Fibroblast of gingiva (primary cell): ENCODE measurements around the gene GAMT.

ENCODE experiments used
- DNase-seq: peaks from one replicate; pipeline ENCODE4 v3.0.0-alpha.2; 2011; ENCODE audit warnings: low read depth

Gene GAMT

DNA sequence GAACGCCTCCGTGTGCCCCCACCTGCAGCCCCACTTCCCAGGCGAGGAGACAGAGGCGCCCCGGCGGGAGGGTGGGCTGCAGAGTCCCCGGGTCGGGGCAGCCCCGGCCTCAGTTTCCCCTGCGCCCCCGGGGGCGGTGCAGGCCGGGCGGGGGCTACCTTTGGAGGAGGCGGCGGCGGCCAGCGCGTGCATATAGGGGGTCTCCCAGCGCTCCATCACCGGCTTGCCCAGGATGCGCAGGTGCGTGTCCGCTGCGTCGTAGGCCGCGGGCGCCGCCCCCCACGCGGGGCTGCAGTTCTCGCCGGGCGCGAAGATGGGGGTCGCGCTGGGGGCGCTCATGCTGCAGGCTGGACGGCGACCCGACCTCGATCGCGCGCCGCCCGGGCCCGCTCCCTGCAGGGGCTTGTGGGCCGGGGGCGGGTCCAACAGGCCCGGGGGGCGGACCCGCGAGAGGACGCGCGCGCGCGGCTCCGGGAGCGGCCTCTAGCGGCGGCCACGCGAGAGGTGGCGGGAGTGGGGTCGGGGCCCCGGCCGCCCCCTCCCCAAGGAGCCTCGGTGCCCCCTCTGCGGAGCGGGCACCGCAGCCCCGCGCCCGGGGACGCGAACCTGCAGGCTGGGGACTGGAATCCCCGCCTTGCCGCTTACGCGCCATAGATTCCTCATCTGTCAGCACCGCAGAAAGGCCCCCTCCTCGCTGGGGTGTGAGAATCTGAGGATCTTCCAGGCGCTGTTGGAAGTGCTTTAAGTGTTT lies at the start of gene GAMT:
Gene GAMT, minus strand, starts transcription at position 405 of the 751 bp plus-strand sequence. Its CDS starts 66 bp downstream, at position 339.
- peak; percentile 42 for DNase-seq

DNA sequence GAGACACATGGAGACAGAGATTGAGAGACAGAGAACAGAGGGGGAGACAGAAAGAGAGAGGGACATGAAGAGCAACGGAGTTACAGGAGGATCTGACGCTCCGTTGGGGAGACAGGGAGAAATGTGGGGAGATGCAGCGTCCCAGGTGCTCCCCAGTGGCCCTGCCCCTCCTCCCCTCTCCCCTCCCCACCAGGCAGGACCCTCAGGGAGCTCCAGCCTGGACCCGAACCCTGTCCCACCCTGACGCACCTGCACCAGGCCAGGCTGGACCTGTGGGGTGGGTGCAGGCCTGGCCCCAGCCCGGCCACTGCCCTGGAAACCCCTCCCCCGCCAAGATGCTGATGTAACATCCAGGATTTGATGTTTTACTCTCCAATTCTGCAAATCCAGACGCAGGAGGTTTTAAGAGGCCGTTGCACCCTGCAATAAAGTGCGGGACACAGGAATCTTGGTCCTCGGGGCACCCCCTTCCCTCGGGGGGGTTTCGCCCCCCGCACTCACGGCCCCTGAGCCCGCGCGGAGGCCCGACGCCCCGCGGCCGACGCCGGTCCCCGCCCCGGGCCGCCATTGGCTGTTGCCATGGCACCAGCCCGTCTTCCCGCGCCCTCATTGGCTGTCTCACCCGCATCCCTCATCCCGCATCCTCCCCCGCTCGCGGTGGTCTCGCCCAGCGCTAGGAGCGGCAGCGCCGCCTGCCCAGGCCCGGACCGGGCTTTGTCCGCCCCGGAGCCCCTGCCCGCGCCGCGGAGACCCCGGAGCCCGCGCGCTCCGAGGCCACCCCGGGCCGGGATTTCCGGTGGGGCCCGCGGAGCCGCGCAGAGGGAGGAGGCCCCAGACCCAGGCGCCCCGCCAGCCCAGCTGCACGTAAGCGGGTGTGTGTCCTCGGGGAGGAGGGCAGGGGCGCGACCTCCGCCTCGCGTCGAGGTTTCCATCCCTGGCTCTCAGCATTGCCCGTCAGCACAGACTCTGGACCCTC lies 48.4 kb upstream of the GAMT start, which contains the start of gene APC2:
Gene APC2, plus strand, starts transcription at position 655 of the 976 bp plus-strand sequence. CDS start 2,881 bp downstream, outside the sequence.
- no peak for DNase-seq

DNA sequence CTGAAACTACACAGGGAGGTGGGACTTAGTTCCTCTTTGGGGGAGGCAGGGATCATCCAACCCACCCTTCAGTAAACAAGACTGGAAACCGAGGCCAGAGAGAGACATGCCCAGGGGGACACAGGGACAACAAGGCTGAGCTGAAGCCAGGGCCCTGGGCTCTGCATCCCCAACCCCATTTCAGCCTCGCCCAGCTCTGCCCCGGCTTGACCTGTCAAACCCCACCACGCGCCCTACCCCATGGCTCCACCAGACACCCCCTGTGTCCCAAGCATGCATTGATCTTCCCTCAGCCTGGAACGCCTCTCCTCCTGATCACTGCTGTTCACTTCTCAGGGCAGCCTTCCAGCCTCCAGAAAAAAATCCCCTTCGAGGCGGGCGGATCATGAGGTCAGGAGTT lies 46.6 kb upstream of the GAMT start:
- DNase-seq, result no peak

DNA sequence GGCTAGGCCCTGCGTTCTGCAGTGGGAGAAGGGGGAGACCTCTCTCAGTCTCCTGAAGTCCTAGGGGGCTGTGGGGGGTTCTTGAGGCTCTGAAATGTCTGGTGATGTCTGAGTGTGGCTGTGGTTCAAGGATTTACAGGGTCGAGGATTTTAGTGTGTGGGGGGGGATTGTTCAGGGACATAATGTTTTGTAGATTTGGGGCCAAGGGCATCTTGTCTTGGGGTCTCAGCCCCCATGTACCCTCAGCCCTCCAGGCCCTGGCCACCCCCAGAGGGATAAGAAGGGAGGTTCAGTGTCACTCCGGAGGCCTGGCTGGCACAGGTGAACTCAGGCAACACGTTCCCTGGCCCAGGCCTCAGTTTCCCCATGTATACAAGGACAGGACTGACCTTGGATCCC lies 46.2 kb upstream of the GAMT start:
- no peak for DNase-seq

DNA sequence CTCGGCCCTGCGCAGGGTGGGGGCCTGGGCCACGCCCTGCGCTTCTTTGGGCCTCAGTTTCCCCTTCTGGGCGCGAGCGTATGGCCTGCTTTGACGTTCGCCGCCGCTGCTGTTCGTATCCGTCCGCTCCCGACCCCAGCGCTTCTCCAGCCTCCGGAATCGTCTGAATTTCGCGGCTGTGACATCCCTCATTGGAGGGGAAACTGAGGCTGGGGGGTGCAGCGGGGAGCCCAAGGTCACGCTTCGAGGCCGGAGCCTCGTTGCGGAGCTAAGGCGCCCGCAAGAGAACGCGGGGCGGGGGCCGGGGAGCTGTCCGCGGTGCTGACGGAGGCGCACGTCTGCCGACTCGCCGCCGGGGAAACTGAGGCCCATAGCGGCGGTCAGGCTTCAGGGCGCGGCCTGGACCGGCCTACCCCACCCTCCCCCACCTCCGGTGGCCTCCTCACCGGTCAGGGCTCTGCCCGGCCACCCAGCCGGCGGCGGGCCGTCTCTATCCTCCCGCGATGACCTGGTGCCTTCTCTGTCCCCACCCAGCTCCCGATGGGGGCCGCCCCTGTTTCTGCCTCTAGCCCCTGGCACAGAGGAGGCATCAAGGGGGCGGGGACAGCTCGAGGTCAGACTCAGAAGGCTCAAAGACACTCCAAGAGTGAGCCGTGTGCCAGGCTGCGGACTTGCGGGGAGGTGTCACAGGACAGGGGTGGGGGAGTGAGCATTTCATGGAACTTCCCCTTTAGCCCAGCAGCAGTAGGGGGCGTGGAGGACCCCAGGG lies 45.6 kb upstream of the GAMT start:
- no peak for DNase-seq

DNA sequence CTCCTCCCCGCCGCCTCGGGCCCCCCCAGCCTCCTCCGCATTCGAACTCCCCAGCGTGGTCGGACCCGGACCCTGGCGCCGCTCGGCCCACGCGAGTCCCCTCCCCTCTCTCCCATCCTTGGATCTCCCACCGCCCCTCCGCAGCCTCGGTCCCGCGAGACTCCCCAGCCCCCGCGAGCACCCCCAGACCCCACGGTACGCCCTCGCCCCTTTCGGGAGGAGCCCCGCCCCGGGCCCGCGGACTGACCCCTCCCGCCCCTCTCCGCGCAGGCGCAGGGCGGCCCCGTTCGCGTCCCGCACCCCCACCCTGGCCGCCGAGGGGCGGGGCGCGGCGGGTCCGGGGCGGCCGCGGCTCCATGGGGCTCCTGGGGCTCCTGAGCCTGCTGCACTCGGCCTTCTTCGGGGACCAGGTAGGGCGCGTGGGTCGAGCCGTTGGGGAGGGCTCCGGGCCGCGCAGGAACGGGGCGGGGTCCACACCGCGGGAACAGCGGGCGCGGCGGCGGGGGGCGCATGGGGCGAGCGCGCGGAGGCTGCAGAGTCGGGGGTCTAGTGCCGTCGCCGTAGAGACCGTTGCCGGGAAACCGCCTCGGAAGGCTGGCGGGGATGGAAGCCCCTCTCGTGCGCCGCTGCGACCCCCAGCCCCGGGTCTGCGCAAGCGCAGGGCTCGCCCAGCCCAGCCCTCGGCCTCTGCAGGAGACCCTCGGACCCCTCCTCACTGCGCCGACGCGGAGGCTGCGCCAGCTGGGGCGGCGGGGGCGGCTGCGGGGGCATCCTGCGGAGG lies 44.8 kb upstream of the GAMT start:
- no peak for DNase-seq

DNA sequence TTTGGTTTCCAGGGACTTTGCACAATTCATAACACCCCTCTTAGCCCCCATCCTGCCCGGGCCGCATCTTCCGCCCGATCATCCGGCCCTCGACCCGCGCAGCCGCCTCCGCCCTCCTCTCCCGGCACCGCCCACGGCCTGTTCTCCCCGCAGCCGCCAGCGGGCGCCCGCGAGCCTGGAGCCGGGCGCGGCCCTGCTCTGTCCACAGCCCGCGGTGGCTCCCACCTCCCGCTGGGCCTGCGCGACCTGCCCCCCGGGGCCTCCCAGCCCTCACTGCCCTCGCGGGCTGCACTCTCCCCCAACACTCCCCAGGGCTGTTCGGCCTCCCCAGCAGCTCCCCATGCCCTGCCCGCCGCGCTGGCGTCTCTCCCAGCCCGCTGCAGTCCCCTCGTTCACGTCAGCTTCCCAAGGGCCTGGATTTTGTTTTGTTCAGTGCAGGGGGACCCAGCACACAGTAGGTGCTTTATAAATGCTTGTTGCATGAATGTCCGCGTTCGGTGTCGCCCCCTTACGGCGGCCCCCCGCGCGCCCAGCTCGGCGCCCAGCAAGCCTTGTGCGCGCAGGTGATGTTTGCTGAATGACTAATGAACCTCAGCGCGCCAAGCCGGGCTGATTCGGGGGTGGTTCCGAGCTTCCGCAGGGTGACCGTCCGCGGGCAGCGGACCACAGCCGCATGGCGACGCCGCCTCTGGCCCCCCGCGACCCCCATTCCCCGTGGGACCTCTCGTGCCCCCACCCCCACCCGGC lies 44.0 kb upstream of the GAMT start:
- DNase-seq, result peak; percentile 26

DNA sequence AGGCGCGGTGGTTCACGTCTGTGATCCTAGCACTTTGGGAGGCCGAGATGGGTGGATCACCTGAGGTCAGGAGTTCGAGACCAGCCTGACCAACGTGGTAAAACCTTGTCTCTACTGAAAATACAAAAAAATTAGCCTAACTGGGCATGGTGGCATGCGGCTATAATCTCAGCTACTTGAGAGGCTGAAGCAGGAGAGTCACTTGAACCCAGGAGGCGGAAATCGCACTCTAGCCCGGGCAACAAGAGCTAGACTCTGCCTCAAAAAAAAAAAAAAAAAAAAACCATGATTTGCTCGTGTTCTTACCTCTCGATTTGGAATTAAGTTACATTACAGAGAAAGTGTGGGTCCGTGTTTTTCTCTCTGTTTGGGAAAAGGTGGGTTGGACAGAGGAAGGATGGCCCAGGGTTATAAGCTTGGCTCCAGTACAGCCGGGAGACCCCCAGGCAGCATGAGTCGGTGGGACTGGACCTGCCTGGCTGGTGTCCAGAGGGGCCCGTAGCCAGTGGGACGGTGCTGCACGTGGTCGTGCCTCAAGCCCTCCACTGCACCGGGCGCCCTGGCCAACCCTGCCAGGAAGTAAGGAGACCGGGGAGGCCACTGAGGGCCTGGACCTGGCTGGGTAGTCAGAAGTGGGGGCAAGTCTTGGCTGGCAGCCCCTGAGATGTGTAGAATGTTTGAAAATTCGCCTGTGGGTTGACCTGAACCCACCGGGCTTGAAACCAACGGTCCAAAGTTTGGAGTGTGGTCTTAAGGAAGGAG lies 40.5 kb upstream of the GAMT start:
- DNase-seq, result no peak

DNA sequence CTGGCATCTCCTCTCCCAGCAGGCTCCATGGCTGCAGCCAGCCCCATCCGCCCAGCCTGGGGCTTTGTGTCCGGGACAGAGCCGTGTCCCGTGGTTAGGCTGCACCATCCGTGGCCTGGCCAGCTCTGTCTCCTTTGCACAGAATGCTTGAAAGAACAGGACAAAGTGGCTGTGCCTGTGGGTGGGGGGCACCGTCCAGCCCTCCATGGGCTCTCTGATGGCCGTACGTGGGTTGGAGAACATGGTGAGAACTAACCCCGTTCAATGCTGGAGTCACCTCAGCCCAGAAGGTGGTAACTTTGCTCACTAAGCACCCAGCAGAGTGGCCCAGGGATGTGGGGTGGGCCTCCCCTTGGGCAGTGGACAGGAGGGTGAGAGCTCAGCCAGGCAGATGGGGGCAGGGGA lies 39.7 kb upstream of the GAMT start:
- DNase-seq, result no peak

DNA sequence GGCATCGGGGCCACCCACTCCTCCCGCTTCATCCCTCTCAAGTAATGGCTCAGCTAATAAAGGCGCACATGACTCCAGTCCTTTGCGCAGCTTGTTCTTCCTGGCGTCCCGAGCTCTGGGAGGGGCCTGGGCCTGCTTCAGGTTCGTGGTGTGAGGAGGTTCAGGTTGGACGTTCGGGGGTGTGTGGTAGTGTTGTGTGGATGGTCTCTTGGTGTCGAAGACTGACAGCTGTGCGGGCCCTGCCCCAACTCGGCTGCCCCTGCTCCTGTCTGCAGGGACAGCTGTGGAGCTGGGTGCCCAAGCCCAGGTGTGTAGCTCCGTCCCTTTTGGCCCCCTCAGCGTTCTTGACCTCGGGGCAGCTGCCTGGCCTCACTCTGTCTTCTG lies 39.1 kb upstream of the GAMT start:
- no peak for DNase-seq

DNA sequence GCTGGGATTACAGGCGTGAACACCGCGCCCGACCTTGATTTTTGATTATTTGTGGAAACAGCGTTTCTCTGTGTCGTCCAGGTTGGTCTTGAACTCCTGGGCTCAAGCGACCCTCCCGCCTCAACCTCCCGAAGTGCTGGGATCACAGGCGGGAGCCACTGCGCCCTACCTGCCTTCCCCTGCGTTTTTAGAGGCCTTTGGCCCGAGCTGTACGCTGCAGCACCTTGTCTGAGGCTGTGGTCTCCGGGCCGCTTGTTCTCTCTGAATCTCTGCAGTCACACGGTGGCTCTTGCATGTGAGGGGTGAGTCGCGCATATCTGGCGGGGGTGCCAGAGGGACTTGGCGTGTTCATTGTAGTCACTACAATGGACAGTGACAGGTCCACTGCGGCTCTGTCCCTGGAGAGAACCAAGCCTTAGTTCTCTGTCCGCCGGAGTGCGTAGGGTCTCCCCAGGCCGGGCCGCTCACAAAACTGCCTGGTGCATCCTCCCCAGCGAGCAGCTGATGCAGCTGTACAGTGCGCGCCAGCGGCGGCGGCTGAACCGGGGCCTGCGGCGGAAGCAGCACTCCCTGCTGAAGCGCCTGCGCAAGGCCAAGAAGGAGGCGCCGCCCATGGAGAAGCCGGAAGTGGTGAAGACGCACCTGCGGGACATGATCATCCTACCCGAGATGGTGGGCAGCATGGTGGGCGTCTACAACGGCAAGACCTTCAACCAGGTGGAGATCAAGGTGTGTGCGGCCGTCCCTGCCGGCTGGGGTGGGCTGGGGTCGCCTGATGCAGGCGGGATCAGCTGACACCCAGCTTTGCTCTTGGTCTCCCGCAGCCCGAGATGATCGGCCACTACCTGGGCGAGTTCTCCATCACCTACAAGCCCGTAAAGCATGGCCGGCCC lies 38.4 kb upstream of the GAMT start:
- peak; percentile 38 for DNase-seq

DNA sequence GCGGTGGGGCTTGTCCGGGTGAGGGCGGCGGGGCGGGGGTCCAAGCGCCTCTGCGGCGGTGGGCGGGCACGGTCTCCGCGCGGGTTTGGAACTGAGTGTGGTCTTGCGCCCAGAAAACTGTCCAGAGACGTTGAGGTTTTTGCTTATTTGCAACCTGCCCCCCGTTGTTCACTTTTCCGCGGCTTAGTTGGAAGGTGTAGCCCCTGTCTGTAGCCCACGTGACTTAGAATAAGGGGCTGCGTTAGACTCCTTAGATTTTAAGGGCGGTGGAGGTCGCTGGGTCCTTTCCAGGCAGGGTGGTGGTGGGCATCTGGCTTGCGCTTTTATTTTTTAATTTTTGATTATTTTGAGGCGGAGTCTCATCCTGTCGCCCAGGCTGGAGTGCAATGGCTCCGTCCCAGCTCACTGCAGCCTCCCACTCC lies 37.6 kb upstream of the GAMT start:
- no peak for DNase-seq

DNA sequence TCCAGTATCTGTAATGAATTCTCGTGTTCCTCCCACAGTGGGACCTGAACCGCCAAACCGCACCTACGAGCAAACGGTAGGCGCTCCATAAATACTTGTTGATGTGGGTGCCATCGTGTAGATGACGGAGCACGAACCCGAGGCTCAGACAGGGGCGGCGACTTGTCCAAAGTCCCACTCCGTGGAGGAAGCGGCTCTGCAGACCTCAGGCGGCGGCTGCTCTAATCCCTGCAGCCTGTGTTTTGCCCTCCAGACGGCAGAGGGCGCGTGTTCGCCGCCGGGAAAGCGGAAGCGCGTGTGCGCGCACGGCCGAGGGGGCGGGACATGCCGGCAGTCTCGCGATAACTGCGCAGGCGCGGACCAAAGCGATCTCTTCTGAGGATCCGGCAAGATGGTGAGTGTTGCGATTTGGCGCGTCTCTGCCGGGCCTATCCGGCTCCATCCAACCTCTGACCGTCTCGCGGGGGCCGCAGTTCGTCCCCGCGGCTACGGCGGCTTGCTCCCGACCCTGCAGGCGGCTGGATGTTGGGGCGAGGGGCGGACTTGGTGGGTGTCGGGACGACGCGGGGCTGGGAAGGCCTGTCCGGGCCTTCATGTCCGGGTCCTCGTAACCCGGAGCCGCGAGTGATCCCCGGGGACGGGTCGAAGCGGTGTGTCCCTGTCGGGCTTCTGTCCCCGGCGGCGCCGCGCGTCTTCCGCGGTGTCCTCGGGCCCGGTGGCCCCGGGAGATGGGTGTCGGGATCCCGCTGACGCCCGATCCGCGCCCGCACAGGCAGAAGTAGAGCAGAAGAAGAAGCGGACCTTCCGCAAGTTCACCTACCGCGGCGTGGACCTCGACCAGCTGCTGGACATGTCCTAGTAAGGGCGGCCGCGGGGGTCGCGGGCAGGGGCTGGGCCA lies 36.9 kb upstream of the GAMT start, which contains the start of gene RPS15:
Gene RPS15, plus strand, starts transcription at position 362 of the 898 bp plus-strand sequence. Its CDS starts 30 bp downstream, at position 392.
- DNase-seq, result peak; percentile 95

DNA sequence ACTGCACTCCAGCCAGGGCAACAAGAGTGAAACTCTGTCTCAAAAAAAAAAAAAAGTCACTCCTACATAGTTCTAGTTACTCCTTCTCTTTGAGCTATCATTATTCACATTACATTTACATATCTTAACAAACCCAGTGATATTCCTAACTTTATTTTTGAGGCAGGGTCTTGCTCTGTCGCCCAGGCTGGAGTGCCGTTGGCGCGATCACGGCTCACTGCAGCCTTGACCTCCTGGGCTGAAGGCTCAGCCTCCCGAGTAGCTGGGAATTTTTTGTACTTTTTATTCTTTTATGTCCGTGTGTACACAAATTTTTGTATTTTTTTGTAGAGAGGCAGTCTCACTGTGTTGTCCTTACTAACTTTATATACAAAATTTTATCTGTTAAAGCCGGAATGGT lies 36.3 kb upstream of the GAMT start:
- no peak for DNase-seq

DNA sequence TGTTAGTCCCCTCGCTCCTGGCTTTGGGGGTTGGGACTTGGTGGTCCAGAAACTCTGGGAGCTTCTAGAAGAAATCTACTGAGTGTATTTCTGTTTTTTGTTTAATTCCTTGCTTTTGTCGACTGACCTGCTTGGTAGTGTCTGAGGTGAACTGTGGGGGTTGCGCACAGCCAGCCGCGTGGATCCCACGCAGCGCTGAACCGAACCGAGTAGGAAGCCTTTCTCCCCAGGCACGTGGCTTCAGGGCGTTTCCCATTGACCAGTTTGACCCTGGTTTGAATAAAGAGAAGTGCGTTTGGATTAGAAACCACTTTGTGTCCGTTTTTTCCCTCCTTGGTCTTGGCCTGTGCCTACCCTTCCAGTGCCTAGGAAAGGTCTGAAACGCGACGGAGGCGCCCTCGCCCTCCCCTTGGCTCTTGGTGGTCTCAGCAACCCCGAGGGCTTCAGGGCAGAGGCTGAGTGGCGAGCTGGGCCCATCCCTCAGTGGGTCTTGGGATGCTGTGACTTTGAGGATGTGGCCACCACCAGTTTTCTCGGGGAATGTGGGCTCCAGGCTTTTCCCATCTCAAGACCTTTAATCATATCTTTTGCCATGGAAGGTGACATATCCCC lies 34.1 kb upstream of the GAMT start:
- no peak for DNase-seq

DNA sequence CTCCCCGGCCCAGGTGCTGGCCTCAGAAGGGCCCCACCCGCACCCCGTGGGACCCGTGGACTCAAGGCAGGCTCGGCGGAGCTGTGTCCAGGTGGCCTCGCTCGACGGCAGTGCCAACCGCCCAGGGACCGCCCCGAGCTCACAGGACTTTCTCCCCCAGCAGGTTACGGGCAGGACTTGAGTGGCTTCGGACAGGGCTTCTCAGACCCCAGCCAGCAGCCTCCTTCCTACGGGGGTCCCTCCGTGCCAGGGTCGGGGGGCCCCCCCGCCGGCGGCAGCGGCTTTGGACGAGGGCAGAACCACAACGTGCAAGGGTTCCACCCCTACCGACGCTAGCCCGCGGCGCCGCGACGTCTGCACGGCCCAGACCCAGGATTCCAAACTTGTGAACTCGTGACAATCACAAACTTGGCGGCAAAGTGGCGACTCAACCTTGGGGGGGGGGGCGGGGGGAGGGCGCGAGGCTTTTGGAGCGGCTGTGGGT lies 33.3 kb upstream of the GAMT start:
- DNase-seq, result no peak

DNA sequence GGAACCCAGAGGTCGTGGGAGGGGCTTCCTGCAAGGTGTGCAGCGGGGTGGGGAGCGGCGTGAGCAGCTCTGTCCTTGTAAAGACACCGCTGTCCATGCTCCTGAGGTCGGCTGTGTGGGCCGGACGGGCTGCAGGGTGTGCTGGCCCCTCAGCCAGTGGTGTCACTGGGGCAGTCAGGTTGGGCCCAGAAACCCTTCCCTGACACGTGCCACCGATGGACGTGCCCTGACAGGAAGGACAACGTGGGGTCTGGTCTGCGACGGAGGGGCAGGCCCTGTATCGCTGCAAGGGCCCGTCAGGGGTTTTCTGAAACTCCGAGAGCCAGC lies 32.7 kb upstream of the GAMT start:
- DNase-seq, result no peak
